Activated CD4-positive, alpha-beta T cell treated with anti-CD3 and anti-CD28 coated beads, Interleukin-2, amount 50 U/mL, for 16 hours (primary cell): ENCODE results near the gene LASP1NB.
"Not testable (repeated sequence)": the region's sequence is repeated elsewhere in the genome, so short reads cannot be mapped to it uniquely, and the experiment has no call there.

Source experiments
- DNase-seq: peaks from one replicate; pipeline ENCODE4 v3.0.0-alpha.2; 2020

LASP1NB gene

DNA sequence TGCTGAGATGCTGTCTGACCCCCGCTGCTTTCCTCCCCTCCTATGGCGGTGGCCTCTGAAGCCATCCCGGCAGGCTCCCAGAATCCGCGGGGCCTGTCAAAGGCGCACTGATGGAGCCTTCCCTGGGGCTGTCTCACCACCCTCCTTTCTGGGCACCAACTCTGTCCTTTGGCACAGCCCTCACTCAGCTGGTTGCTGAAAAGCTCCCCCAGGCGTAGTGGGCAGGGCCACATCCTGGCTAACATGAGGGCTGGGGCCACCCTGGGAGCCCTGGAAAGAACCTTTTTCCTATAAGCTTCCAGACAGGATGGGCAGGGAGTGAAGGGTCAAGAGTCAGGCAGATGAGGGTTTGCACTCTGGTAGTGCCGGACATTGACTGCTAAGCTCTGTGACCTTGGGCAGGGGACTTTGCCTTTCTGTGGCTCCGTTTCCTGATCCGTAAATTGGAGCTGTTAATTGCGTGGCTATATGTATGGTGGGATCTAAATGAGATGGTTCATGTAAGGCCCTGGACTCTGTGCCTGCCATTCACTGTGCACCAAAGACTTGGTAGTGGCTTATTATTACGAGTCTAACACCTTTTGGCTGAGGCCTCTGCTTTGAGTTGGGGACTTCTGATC is 27.6 kb upstream of the LASP1NB start:
- no peak for DNase-seq

DNA sequence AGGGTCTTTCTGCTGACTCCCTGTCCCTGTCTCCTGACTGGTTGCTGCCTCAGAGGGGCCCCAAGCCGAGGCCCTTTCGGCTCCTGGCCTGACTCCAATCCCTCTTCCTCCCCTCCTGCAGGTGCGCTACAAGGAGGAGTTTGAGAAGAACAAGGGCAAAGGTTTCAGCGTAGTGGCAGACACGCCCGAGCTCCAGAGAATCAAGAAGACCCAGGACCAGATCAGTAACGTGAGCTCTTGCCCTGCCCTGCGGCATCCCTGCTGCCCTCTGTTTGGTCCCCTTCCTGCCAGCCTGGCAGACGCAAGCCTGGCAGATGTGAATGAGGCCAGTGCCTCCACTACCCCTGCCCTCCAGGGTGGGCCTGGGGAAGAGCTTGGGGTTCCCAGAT is 27.1 kb upstream of the LASP1NB start:
- DNase-seq: peak; percentile 31

GRCh38 chr17:38898812-38899348 is 26.5 kb upstream of the LASP1NB start:
- peak; percentile 93 for DNase-seq

DNA sequence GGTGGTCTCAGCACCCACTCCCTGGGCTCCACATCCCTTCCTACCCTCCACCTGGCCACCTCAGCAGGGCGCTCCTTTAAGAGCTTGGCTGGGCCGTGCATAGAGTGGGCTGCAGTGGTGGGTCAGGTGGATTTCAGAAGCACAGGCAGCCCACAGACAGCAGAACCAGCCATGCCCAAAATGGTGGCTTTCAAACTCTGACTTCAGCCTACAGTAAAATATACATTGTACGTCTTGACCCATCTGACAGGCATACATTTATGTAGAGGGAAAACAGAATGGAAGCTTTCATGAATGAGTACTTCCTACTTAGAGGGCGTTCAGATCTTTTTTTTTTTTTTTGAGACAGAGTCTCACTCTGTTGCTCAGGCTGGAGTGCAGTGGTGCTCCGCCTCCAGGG is 26.0 kb upstream of the LASP1NB start:
- DNase-seq: no peak

GRCh38 chr17:38900978-38901656 is 24.3 kb upstream of the LASP1NB start:
- DNase-seq: peak; percentile 59

DNA sequence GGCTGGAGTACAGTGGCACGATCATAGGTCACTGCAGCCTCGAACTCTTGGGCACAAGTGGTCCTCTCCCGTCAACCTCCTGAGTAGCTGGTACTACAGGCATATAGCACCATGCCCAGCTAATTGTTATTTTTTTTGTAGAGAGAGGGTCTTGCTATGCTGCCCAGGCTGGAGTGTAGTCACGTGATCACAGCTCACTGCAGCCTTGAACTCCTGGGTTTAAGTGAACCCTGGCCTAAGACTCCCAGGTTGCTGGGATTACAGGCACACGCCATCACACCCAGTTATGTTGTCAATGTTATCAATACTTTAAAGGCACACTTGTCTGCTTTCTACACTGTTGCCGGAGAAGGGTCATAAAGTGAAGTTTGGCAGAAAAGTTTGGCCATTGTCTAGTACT is 22.0 kb upstream of the LASP1NB start:
- DNase-seq: no peak

GRCh38 chr17:38904892-38905291 is 20.5 kb upstream of the LASP1NB start:
- no peak for DNase-seq

DNA sequence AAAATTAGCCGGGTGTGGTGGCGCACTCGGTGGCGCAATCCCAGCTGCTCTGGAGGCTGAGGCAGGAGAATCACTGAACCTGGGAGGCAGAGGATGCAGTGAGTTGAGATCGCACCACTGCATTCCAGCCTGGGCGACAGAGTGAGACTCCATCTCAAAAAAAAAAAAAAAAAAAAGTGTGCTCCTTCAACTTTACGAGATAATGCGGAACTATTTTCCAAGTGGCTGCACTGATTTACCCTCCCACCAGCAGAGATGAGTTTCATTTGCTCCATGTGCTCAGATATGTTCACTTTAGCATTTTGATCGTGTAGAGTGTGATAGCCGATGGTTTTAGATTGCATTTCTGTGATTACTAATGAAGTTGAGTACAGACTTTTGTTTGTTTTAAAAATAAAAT is 20.0 kb upstream of the LASP1NB start:
- DNase-seq: no peak

DNA sequence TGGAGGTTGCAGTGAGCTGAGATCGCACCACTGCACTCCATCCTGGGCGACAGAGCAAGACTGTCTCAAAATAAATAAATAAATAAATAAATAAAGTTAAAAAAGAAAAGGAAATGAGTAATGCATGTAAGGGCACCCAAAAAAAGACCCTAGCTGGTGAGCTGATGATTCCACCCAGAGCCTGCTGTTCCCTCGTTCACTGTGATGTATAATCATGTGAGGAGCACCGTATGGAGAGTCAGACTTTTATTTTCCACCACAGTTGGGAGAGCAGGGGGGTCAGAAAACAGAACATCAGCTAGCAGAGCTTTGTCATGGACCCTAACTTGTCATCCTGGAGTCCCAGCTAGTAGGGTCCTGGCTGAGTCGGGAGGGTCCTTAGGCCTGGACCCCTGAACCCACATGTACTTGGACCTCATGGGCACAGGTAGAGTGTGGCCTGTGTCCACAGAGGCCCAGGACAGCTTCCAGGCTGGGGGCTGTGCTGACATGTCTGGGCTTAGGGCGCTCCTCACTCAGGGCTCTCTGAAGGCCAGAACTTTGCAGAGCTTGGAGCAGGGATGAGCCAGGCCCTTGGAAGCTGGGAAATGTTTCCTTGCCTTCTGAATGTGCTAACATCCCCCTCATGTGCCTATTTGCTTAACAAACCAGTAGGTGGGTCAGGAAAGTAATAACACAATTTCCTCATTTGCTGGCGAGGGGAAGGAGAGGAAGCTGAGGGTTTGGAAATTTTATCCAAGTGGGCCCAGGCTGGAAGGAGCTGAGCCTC is 18.8 kb upstream of the LASP1NB start:
- DNase-seq: no peak

DNA sequence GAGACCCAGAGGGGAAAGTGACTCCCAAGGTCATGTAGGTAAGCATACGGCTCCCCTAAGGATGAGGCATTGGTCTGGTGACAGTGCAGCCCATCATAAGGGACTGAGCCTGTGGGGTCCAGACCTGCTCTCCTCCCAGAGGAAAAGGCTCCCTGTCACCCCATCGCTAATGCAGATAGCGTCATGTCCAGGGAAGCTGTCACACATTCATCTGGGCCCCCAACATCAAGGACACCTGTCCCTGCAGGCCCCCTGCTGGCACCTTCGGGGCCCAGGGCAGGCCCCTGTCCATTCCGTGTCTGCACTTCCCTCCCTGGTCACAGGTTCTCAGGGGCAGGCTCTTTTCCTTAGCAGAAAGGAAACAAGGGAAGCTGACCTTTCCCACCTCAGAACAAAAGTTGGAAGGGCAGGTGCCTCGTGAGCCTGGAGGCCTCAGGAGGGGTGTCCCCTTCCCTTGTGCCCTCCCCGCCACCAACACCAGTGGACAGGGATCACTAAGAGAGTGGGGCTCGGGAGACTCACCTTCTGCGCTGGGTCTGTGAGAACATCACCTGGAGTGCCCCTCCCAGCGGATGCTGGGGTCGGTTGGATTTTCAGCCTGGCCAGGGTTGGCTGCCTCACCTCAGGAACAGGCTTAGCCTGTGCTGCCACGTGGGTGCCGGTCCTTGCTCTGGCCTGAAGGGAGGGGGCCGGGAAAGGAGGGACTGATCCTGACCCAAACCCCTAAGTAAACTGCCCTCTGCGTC is 17.3 kb upstream of the LASP1NB start:
- DNase-seq: no peak

- no peak for DNase-seq
Observed at GRCh38 chr17:38908676-38909181, 16.7 kb upstream of the LASP1NB start.

- DNase-seq: no peak
Observed at GRCh38 chr17:38910325-38910724, 15.1 kb upstream of the LASP1NB start.

- DNase-seq: no peak
Observed at GRCh38 chr17:38911081-38911730, 14.2 kb upstream of the LASP1NB start.

DNA sequence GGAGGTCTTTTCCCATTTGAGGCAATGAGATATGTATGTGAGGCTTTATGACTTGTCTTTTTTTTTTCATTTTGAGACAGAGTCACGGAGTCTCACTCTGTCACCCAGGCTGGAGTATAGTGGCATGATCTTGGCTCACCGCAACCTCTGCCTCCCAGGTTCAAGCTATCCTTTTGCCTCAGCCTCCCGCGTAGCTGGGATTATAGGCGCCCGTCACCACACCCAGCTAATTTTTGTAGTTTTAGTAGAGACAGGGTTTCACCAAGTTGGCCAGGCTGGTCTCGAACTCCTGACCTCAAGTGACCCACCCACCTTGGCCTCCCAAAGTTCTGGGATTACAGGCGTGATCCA is 13.7 kb upstream of the LASP1NB start:
- not testable (repeated sequence) for DNase-seq

DNA sequence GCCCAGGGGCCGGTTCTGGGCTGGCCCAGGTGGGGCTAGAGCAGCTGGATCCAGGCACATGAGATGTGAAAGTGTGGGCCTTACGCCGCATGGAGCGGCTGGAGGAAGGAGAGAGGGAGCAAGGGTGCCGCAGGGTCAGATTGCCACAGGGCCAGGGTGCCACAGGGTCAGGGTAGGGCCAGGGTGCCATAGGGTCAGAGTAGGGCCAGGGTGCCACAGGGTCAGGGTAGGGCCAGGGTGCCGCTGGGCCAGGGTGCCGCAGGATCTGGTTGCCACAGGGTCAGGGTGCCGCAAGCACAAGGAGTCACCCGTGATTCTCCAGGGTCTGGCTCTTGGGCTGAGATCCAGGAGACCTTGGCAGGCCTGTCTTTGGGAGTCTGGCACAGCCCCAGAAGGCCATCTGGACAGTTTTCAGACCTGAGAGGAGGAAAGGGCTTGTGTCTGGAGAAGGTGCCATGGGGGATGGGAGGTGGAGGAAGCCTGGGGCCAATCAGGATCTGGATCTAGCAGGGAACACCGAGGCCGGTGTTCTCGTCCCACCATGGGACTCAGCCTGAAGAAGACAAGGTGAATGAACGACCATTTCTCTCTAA is 13.1 kb upstream of the LASP1NB start:
- DNase-seq: no peak

DNA sequence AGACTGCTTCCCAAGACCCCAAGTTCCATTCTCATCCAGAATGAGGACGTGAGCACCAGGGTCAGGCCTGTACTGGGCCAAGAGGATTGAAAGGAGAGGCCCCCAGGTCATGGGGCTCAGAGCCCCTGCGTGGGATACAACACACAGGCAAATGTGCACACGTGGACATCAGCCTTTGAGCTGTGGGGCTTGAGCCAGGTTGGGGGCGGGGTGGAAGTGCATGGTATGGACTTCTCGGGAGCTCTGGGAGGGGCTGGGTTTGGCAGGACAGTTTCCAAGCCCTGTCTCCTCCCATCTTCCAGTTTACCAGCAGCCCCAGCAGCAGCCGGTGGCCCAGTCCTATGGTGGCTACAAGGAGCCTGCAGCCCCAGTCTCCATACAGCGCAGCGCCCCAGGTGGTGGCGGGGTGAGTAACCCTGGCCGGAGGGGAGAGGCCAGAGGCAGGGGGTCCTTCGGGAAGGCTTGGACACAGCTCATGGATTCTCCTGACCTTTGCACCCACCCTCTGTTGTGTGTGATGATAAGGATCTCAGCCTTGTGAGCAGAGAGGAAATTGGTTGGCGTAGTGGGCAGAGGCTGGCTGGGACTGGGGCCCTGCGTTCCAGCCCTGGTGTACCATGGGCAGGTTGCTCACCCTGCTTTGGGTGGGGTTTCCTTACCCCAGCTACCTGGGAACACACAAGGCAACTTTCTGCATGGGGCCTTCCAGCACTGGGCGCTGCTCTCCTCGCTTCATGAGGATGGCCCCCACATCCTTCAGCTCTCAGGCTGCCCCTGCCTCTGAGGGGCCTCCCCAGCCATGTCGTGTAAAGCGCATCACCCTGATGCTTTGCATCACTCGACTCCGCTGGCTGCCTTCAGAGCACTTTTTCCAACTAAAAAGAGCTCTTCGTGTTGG is 10.4 kb upstream of the LASP1NB start:
- no peak for DNase-seq

DNA sequence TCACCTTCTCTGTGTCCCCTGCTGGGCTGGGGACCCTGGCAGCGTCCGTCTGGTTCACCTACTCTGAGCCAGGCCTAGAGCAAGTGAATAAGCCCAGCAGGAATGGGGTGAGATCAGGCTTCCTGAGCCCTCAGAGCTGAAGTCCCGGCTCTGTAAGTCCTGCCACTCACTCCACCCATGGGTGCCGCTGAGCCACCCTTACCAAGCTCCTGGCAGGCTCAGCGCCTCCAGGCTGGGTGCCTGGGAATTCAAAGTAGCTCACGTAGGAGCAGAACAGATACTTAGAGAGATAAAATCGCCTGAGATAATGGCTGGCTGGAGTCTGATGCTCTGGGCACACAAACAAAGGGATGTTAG is 9.8 kb upstream of the LASP1NB start:
- DNase-seq: no peak

DNA sequence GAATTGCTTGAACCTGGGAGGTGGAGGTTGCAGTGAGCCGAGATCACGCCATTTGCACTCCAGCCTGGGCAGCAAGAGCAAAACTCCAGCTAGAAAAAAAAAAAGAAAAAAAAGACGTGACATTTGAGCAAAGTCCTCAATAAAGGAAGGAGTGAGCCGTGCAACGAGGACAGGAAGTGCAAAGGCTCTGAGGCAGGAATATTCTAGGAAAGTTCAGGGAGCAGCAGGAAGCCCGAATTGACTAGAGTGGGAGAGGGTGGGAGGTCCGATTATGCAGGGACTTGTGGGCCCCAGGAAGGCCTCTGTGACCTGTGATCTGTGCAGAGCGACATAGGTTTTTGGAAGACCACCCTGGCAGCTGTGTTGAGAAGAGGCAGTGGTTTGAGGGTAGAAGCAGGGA is 8.6 kb upstream of the LASP1NB start:
- no peak for DNase-seq

DNA sequence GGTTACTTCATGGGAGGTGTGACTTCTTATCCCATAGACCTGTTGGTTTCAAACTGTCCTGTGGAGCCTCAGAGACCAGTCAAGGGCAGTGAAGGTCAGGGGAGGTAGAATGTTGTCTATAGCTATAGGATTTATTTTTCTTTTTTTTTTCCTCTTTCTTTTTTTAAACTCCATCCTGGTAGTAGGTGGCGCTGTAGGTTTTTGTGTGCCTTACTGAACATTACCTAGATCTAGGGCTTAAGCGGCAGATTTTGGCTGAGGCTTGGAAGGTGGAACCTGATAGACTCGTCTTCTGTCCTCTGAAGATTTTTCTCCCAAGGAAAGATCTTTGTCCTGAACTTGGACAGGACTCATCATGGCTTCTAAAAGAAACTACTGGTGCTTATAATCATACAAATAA is 8.2 kb upstream of the LASP1NB start:
- DNase-seq: no peak

DNA sequence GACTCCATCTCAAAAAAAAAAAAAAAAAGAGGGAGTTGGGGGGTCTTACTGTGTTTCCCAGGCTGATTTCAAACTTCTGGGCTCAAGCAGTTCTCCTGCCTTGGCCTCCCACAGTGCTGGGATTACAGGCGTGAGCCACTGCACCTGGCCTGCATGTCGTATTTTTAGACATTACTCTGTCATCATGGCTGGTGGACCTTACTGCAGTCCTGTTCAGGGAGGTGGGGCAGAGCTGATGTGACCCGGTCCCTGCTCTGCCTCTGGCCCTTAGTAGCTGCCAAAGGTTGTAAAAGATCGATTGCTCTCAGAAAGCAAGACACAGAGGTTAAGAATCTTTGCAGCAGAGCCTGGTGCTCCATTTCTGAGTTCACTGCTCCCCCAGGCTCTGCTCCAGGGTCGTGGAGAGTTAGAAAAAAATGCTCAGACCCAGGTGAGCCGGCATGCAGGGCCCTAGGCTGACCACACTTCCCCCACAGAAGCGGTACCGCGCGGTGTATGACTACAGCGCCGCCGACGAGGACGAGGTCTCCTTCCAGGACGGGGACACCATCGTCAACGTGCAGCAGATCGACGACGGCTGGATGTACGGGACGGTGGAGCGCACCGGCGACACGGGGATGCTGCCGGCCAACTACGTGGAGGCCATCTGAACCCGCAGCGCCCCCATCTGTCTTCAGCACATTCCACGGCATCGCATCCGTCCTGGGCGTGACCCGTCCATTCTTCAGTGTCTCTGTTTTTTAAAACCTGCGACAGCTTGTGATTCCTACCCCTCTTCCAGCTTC is 7.1 kb upstream of the LASP1NB start:
- no peak for DNase-seq
